ENCODE results near the gene RBMS3.

DNA sequence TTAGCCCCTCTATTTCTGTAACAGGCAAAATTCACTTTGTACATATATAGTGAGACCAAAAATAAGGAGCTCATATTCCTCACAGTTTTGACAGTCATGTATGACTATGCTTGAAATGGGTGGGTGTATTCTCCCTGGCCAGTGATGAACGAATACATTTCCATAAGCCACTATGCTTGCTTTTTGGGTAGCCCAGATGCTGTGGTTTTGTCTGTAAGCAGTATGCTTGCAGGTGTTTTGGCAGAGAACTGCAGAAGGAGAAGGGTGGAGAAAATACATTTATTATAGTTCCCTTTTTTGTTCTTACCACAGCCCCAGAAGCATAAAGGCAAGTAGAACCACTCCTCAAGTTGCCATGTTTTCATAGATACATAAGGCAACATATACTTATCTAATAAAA, 131.2 kb downstream of the RBMS3 start:
- no peak for TF ChIP-seq SUZ12 (IDR thresholded peaks at IDR 0.05; ENCODE audit: low read length)
- no peak for TF ChIP-seq RAD21 (IDR thresholded peaks at IDR 0.05 in 1 of 2, conservative IDR thresholded peaks at IDR 0.05 in 1 of 2; ENCODE audit: low read depth in 2 of 2, low read length in 2 of 2)
- TF ChIP-seq RXRA (IDR thresholded peaks at IDR 0.05; ENCODE audit: insufficient read depth, low read depth, low read length): no peak
- TF ChIP-seq SRF (IDR thresholded peaks at IDR 0.05; ENCODE audit: low read depth, low read length): no peak
- TF ChIP-seq TCF12 (IDR thresholded peaks at IDR 0.05; ENCODE audit: low read depth, low read length): no peak
- TF ChIP-seq, protein P1, sequence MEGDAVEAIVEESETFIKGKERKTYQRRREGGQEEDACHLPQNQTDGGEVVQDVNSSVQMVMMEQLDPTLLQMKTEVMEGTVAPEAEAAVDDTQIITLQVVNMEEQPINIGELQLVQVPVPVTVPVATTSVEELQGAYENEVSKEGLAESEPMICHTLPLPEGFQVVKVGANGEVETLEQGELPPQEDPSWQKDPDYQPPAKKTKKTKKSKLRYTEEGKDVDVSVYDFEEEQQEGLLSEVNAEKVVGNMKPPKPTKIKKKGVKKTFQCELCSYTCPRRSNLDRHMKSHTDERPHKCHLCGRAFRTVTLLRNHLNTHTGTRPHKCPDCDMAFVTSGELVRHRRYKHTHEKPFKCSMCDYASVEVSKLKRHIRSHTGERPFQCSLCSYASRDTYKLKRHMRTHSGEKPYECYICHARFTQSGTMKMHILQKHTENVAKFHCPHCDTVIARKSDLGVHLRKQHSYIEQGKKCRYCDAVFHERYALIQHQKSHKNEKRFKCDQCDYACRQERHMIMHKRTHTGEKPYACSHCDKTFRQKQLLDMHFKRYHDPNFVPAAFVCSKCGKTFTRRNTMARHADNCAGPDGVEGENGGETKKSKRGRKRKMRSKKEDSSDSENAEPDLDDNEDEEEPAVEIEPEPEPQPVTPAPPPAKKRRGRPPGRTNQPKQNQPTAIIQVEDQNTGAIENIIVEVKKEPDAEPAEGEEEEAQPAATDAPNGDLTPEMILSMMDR (IDR thresholded peaks at IDR 0.05; ENCODE audit: control extremely low read depth in 1 of 3, insufficient read depth in 1 of 3, low read depth in 1 of 3, low read length in 3 of 3): no peak
